Fibroblast of lung (primary cell): ENCODE measurements around the gene ADD2. TPM values are rescaled to one million over a fixed set of nuclear protein-coding genes. Genes with fewer than 3 reads are reported as not detected.

Experiments used
- DNase-seq, 2 donors: peaks; one replicate each; pipeline versions ENCODE4 v3.0.0 to v3.0.0-alpha.2; 2010; ENCODE audit warnings: low read depth in 2 of 2
- H2AFZ ChIP-seq: 2 replicates; pipeline ENCODE4 v1.5.1; 2012; ENCODE audit warnings: low read length, control low read depth, inconsistent platforms
- H3K27ac ChIP-seq: 2 replicates; pipeline ENCODE4 v1.5.1; 2011; ENCODE audit warnings: low read length, control low read depth; ENCODE audit not compliant: insufficient read depth
- H3K27me3 ChIP-seq: 2 replicates; pipeline ENCODE4 v1.5.1; 2011; ENCODE audit warnings: mild to moderate bottlenecking, low read length; ENCODE audit not compliant: control insufficient read depth, insufficient read depth
- H3K36me3 ChIP-seq: 2 replicates; pipeline ENCODE4 v1.5.1; 2011; ENCODE audit warnings: low read length; ENCODE audit not compliant: control insufficient read depth, insufficient read depth
- H3K4me1 ChIP-seq: 2 replicates; pipeline ENCODE4 v1.5.1; 2011; ENCODE audit warnings: low read length; ENCODE audit not compliant: control insufficient read depth, insufficient read depth; ENCODE audit errors: extremely low read depth
- H3K4me2 ChIP-seq: 2 replicates; pipeline ENCODE4 v1.5.1; 2011; ENCODE audit warnings: low read length, control low read depth; ENCODE audit not compliant: insufficient read depth; ENCODE audit errors: extremely low read depth
- H3K4me3 ChIP-seq, 4 experiments: fragments of 200-600 bp in 1 of 4; sonication (generic) in 1 of 4; replicated peaks in 1 of 4; 2 replicates each; pipeline ENCODE4 v1.5.1; 2011 to 2016; ENCODE audit warnings: low read length in 4 of 4, low read depth in 3 of 4, mild to moderate bottlenecking in 3 of 4, control low read depth in 2 of 4, inconsistent platforms in 1 of 4, mixed read lengths in 1 of 4; ENCODE audit not compliant: insufficient read depth in 1 of 4; ENCODE audit errors: control extremely low read depth in 1 of 4
- H3K79me2 ChIP-seq: 2 replicates; pipeline ENCODE4 v1.5.1; 2012; ENCODE audit warnings: mild to moderate bottlenecking, low read length, inconsistent platforms; ENCODE audit not compliant: control insufficient read depth, insufficient read depth
- H3K9ac ChIP-seq: 2 replicates; pipeline ENCODE4 v1.5.1; 2011; ENCODE audit warnings: mild to moderate bottlenecking, low read length, control low read depth; ENCODE audit not compliant: insufficient read depth
- H3K9me3 ChIP-seq: 2 replicates; pipeline ENCODE4 v1.5.1; 2012; ENCODE audit warnings: low read depth, low read length; ENCODE audit not compliant: control insufficient read depth, insufficient read depth
- H4K20me1 ChIP-seq: 2 replicates; pipeline ENCODE4 v1.5.1; 2011; ENCODE audit warnings: low read length; ENCODE audit not compliant: control insufficient read depth, insufficient read depth; ENCODE audit errors: extremely low read depth
- EZH2 ChIP-seq: IDR thresholded peaks from 2 replicates; pipeline ENCODE4 v1.5.1; 2012; ENCODE audit warnings: low read length, control low read depth, mild to moderate bottlenecking; ENCODE audit errors: missing control alignments
- polyA plus RNA-seq, 2 donors: library from polyadenylated mRNA; depleted of rRNA in 1 of 2; stranded (reverse) in 1 of 2; unstranded in 1 of 2; fragments of >200 nt; gene quantifications; 2 replicates each; pipeline ENCODE4 v1.2.1, GENCODE V29; 2011 to 2012; ENCODE audit warnings: missing spikeins in 1 of 2
- total RNA-seq: library from RNA; depleted of rRNA; stranded (reverse); fragments of >200 nt; gene quantifications from 2 replicates; pipeline ENCODE4 v1.2.1, GENCODE V29; 2014
- TF ChIP-seq, protein P1 (sequence below), 2 donors: IDR thresholded peaks in 1 of 2; conservative IDR thresholded peaks in 1 of 2; 1 replicate in 1 of 2; 2 replicates in 1 of 2; pipeline ENCODE4 v1.5.1; 2011 to 2012; ENCODE audit warnings: low read length in 2 of 2, control low read depth in 1 of 2, inconsistent platforms in 1 of 2, low read depth in 1 of 2, mild to moderate bottlenecking in 1 of 2

ADD2 gene
- total and polyA plus RNA-seq, 2 donors (not counting 1 experiment from before 2014, with no cell fraction given), result 0.22 to 2.5 TPM

DNA sequence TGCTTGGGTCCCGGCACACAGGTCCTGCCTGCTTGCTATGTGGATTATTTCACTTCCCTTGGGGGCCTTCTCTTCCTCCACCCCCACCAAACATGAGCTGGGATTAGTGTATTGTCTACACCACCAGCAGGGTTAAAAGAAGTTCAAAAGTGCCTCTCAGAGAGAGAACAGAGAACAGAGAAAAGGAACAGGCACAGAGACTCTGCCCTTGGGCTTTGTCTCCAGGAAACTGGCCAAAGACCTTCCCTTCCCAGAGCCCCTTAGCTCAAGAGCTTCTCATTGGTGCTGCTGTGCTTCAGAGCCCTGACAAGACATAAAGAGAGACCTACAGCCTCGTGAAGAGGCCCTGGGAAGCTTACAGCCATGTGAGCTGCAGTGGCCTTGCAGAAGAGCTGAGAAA is 29.5 kb upstream of the ADD2 start:
- no peak overlapping the region for H3K4me3 ChIP-seq
- H3K4me1 ChIP-seq, result no peaks in the 10 kb centered on the region
- H4K20me1 ChIP-seq, result no peaks in the 10 kb centered on the region
- H3K27me3 ChIP-seq, result peaks cover 4% of the 10 kb centered on the region
- H3K79me2 ChIP-seq, result no peaks in the 10 kb centered on the region
- H3K36me3 ChIP-seq, result no peaks in the 10 kb centered on the region
- H3K9ac ChIP-seq, result no peak overlapping the region
- TF ChIP-seq EZH2, result no peak
- TF ChIP-seq, protein P1, sequence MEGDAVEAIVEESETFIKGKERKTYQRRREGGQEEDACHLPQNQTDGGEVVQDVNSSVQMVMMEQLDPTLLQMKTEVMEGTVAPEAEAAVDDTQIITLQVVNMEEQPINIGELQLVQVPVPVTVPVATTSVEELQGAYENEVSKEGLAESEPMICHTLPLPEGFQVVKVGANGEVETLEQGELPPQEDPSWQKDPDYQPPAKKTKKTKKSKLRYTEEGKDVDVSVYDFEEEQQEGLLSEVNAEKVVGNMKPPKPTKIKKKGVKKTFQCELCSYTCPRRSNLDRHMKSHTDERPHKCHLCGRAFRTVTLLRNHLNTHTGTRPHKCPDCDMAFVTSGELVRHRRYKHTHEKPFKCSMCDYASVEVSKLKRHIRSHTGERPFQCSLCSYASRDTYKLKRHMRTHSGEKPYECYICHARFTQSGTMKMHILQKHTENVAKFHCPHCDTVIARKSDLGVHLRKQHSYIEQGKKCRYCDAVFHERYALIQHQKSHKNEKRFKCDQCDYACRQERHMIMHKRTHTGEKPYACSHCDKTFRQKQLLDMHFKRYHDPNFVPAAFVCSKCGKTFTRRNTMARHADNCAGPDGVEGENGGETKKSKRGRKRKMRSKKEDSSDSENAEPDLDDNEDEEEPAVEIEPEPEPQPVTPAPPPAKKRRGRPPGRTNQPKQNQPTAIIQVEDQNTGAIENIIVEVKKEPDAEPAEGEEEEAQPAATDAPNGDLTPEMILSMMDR (conservative IDR thresholded peaks at IDR 0.05 in 1 of 2, IDR thresholded peaks at IDR 0.05 in 1 of 2; ENCODE audit: low read depth in 1 of 2, low read length in 2 of 2), result no peak
- DNase-seq, result no peak
- H3K27ac ChIP-seq, result no peak overlapping the region
- H3K4me2 ChIP-seq, result no peak overlapping the region
- no peak overlapping the region for H2AFZ ChIP-seq
- no peaks in the 10 kb centered on the region for H3K9me3 ChIP-seq

DNA sequence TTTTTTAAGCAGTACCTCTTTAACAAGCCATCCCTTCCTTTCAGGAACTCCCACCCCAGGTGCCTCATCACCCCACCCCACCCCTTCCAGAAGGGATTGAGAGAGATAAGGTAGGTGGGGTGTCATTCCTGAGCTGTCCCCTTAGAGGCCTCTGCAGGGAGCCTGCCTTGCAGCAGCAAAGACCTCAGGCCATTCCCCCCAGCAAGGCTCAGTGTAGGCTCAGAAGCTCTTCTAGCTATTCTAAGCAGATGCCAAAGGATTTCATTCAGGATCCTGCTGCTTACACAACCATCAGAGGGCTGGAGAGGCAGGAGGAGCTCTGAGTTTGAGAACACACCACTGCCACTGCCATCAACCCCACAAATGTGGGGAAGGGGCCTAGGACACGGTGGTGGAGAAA is 28.3 kb upstream of the ADD2 start:
- Histone ChIP-seq H3K9ac (no peak overlapping the region), H3K79me2 (no peaks in the 10 kb centered on the region), H4K20me1 (no peaks in the 10 kb centered on the region), H3K4me1 (no peaks in the 10 kb centered on the region), H3K4me3 (no peak overlapping the region), H3K36me3 (no peaks in the 10 kb centered on the region), H3K27ac (no peak overlapping the region), H3K9me3 (no peaks in the 10 kb centered on the region), H3K27me3 (peaks cover 9% of the 10 kb centered on the region), H3K4me2 (no peak overlapping the region), H2AFZ (no peak overlapping the region)
- TF ChIP-seq, protein P1 (conservative IDR thresholded peaks at IDR 0.05 in 1 of 2, IDR thresholded peaks at IDR 0.05 in 1 of 2; ENCODE audit: low read depth in 1 of 2, low read length in 2 of 2), result no peak
- no peak for TF ChIP-seq EZH2
- no peak for DNase-seq

DNA sequence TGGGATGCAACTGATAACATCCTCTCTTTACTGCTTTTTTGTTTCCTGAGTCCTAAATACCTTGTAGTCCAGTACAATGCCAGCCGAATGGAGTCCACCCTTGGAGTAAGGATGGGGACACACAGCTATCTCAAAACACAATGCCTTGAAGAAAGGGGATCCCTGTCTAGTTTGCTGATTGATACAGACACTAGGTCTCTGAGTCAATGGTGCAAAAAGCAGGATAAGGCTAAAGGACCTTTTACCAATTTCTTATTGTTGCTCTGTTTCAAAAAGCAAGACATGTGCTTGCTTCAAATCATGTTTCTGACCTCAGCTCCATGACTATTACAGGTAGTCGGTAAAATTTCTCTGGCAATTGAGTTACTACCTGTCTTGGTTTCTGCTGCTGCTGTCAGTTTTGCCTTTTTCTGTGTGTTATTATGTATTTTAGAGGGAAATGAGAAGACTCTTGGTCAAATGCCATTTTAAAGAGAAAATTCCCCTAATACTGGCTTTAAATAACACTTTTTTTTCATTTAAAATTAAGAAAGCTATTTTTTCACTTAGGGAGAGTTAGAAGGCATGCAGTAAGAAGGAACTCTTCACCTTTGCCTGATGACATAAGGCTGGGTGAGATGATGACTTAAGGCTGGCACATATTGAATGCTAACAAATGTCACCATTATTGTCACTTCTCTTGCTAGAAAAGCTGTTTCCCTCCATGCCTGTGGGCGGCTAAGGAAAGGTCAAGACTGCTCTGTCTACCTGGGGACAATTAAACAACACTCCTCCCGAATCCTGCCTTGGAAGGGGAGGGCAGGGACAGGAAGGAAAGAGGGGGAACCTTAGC is 27.4 kb upstream of the ADD2 start:
- no peak overlapping the region for H2AFZ ChIP-seq
- H3K9ac ChIP-seq, result no peak overlapping the region
- H3K79me2 ChIP-seq, result no peaks in the 10 kb centered on the region
- no peak for DNase-seq
- TF ChIP-seq, protein P1 (conservative IDR thresholded peaks at IDR 0.05 in 1 of 2, IDR thresholded peaks at IDR 0.05 in 1 of 2; ENCODE audit: low read depth in 1 of 2, low read length in 2 of 2), result no peak
- TF ChIP-seq EZH2, result no peak
- H3K9me3 ChIP-seq, result no peaks in the 10 kb centered on the region
- H3K27ac ChIP-seq, result no peak overlapping the region
- H3K36me3 ChIP-seq, result no peaks in the 10 kb centered on the region
- no peak overlapping the region for H3K4me2 ChIP-seq
- H4K20me1 ChIP-seq, result no peaks in the 10 kb centered on the region
- no peak overlapping the region for H3K4me3 ChIP-seq
- peaks cover 16% of the 10 kb centered on the region for H3K27me3 ChIP-seq
- no peaks in the 10 kb centered on the region for H3K4me1 ChIP-seq
